GM18873 (cell line): ENCODE results near the gene TSPOAP1.

Source experiments
- ATAC-seq: cut with Tn5 transposase; IDR thresholded peaks from one replicate; pipeline ENCODE4 v1.9.1; 2021; ENCODE audit warnings: mild to moderate bottlenecking, moderate library complexity, moderate number of reproducible peaks; ENCODE audit not compliant: unreplicated experiment, low FRiP score

TSPOAP1 gene

DNA sequence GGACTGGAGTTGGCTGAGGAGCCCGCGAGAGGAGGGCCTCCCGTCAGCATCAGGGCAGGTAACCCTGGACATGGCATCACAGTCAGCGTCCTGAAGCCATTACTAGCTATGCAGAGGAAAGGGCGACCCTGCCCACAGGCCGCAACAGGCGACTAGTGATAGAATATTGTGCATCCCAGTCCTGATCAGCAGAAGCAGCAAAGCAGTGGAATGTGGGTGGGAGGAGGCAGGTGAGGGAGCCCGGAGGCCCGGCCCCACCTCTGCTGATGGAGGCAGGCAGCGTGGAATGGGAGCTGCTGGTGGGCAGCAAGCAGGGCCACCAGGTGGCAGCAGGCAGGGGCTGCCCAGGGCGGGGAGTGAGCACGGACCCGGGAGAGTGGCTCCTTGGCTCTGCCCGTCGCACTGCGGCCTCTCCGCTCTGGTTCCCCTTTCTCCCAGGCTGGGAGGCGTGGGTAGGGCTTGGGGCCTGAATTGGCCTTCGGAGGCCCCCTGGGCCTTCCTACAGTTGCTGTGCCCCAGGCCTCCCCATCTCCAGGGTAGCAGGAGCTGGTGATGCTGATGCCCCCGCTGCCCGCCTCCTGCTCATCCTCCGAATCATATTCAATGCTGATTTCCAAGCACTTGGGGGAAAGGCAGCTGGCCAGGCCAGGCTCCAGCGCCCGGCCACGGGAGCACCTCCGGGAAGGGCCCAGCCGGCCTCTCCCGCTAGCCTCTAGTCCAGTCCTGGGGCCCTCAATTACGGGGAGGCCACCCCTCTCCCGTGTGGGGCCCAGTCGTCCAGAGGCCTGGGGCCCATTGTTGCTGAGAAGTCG lies 20.2 kb downstream of the TSPOAP1 start:
- no peak for ATAC-seq

DNA sequence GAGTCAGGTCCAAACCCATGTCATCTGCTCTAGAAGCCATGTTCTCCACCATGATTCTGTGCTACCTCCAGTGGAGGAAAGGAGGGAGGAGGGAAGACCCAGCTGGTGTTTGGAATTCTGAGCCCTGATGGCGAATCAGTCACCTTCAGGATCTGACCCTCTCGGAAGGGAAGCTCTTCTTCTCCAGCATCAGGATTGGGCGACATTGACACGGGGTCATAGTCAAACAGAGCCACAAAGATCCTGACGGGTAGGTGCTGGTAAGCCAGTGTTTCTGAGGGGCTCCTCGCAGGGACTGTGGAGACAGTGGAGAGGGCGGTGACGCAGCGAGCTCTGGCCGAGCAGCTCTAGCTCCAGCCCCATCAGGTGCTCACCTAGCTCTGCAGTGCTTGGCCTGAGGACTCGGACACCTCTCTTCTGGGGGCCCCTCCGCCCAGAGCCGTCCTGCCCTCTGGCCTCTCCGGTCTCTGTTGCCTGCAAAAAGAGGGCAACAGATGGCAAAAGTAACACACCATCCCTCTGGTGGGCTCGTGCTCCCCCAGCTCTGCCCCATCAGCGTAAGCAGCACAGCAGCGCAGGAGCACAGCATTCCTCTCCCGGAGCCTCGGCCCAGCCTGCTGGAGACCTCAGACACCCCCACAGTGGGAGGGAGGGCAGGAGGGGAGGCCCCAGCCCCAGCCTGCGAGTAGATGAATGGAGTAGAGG lies 21.0 kb downstream of the TSPOAP1 start:
- ATAC-seq = no peak

DNA sequence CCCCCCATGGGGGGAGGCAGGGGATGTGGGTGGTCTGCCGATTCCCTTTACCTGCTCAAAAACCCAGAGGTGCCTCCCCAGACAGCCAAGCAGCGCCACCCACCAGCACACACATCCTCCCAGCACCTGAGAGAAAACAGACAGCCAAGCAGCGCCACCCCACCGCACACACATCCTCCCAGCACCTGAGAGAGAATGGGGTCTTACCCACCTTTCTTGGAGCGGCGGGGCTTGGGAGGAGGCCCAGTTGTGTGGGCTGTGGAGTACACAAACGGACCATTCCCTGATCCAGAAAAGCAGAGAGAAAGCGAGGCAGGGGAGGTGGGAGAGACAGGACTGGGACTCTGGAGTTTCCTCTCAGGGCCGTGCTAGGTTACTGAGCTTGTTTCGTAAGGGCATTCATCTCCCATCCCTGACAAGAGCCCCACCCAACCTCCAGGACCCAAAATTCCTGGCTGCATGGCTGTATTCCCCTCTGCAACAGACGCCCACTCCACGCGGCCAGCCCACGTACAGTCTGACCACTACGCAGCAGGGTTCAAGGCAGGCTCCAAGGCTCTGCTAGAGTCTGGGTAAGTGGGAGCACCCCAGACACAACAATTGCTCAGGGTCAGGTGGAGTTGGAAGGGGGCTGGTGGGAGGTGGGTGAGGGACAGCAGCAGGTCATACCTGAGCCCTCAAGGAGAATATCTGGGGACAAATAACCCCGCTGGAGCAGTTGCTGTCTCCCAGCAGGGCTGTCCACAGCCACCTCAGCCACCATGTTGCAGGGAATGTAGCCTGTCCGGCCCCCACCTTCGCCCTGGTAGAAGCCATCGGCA lies 22.3 kb downstream of the TSPOAP1 start:
- ATAC-seq = no peak

DNA sequence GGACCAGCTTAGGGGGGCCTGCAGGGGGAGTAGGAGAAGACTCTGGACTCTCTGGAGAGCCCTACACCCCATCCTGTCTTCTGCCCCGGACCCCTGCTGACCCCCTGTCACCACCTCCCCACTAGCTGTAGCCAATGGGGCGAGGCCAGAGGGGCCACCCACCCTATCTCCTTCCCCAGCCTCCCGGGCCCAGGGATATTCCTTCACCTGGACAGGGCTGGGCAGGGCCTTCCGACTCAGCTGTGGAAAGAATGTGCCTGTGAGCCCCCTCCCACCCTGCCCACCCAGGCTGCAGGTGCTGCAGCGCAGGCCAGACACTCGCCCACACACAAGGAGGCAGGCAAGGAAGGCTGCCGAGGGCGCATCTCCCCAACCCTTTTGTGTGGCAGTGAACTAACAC lies 23.0 kb downstream of the TSPOAP1 start:
- ATAC-seq = no peak

DNA sequence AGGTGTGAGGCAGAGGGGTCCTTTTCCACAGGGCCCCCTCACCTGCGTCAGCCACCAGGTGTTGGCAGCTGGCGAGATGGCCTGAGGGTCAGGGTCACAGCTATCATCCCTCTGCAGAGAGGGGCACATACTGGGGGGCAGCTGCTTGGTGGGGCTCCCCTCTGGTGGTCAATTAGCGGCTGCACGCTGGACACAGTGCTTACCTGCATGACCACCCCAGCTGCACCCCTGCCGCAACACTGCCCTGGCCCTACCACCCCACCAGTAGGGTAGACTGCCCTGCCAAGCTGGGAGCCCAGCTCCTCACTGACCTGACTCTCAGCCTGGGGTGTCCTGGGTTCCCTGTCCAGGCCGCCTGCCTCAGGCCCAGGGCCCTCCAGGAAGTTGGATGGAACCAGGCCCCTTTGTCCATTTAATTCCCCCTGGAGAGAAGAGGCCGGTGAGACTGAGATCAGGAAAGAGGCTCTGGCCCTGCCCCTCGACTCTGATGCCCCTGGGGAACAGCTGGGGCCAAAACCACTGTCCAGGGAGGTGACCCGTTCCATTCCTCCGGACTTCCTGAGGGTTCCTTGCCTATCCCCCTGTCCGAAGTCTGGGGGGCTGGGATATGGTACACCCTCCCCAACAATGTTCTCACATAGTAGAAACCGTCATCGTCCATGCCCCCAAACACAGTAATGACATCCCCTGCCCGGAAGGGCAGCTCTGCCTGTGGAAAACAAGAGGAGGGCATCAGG lies 23.7 kb downstream of the TSPOAP1 start:
- ATAC-seq = no peak

DNA sequence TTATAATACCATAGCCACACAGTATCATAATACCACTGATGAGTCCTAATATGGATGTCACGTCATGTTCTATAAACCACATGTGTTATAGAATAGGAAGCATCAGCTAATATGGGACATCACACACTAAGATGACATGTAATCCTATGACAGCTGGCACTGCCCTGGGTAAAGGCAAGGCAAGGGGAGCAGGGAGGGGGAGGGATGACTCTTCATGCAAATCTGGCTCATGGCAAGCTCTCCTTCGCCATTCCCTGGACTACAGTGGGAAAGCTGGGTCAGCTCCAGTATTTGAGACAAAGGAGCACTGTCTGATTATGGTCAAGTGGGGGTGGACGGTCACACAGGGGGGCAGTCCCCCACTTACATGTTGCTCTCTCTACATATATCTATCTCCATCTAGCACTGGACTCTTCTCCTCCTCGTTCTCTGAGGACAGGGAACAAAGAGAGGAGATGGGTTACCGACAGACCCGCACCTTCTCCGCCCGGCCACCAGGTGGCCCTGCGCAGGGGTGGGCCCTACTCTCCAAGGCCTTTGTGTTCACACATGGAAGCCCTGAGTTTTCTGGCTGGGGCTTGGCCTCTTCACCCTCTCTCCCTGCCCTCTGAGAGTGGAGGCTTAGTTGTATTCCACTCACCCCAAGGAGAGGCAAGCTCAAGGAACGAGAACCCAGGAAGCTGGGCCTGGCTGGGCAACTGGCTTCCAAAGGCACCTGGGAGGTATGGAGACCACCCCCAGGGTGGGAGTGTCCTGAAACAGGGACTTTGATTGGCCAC lies 24.4 kb downstream of the TSPOAP1 start:
- no peak for ATAC-seq

DNA sequence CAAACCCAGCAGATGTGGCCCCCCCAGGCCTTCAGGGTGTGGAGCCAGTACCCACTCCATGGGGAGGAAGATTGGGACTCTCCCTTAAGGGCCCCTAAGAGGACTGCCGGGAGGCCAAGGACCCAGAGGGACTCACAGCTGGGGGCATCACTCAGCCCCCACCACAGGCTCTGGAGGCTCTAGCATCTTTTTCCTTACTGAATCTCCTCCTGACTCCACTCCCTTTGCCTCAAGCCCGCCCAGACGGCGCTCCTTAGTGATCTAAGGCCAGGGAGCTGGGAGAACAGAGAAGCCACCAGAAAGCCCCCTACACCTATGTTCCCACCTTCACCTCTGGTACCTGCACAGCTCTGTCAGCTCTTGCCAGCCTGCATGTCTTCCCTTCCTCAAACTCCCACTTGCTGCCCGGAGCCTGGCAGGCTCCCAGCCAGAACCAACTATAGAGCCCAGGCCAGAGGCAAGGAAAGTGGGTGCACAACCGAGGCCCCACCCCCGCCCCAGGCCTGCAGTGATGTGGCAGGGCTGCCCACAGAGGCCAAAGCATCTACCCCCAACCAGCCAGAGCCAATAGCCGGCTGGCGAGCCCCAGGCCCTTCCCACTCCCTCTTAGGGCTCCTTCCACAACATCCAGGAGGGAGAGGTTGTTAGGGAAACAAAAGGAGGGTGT lies 25.5 kb downstream of the TSPOAP1 start:
- no peak for ATAC-seq

DNA sequence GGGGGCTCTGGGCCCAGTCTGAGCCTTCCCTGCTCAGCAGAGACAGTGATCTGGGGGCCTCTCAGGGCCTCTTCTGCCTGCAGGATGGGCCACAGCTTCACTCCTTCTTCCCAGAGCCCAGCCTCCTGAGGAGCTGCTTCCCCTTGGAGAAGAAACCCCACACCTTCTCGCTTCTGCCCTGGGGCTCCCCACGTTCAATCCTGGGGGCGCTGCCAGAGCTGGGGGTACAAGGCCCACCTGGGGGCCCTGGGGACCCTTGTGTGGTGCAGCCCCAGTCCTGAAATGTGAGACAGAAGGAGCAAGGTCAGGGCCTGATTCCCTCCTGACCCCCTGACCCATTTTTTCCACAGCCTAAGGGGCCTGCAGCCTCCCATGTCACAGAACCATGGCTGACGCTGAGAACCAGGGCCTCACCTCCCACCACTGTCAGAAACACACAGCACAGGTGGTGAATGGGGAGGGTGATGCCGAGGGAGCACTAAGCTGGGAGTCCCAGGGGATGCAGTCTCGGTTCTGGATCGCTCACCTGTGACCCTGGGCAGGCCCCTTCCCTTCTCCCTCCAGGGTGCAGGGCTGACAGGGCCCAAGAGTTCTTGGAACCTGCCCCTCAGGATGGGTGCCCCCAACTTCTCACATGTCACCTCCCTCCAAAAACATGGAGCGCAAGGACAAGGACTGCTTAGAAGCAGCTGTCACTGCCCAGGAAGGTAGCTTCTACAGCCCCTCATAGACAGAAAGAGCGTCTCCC lies 26.2 kb downstream of the TSPOAP1 start:
- ATAC-seq = no peak

DNA sequence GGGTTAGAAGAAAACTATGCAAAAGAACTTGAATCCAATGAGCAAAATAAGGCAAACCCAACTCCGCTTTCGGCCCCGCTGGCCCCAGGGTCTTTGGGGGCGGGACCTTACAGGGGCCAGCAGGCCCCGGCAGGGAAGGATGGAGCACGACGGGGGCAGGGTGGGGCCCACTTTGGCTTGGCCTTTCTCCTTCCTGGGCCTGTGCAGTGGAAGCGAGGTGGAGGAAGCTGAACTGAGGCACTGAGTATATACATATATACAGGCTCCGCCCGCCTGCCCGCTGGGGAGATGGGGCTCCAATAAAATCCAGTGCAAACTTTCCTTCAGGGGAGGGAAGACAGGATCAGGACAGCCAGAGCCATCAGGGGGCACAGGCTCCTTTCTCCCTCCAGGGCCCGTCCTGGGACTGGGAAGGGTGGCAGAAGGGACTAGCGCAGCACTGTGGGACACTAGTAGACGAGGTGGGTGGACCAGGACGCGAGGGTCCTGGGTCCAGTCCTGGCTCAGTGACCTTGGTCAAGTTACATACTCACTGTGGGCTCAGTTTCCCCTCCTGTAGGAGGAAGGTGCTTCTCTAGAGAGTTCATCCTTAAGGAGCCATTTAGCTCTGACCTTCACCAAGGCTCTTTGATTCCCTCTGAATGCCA lies 27.0 kb downstream of the TSPOAP1 start:
- no peak for ATAC-seq

DNA sequence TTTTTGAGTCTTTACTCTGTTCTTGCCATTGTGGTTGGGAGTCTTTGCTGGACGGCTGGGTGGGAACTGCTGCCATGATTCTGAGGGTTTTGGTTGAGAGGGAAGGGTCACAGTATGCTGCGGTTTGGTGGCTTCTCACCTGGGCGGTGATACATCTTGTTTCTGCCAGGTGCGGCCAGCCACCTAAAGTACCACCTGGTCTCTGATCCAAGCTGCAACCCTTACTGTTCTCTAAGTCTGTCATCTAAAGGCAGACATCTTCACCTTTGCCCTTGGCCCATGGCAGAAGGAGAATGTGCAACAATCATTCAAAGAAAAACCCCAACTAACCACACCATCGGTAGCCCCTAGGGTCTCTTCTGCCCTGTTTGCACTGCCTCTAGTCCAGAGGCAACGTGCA lies 28.3 kb downstream of the TSPOAP1 start:
- ATAC-seq = no peak

DNA sequence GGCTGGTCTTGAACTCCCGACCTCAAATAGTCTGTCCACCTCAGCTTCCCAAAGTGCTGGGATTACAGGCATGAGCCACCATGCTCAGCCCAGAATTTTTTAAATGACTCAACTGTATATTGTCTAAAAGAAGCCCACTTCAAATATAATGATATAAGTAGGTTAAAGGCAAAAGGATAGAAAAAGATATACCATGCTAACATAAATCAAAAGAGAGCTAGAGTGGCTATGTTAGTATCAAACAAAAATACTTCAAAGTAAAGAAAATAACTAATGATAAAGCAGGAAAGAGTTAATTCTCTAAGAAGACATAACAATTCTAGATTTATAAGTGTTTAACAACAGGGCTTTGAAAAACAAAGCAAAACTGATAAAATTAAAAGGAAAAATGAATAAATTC lies 34.6 kb downstream of the TSPOAP1 start:
- no peak for ATAC-seq

DNA sequence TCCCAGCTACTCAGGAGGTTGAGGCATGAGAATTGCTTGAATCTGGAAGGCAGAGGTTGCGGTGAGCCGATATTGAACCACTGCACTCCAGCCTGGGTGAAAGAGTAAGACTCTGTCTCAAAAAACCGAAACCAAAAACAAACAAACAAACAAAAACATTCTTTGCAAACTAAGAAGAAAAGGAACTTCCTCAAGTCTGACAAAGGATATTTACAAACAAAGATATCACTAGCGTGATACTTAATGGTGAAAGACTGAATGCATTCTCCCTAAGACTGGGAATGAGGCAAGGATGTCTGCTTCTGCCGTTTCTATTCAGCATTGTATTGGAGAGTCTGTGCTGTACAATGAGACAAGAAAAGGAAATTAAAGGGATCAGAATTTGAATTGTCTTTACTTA lies 37.3 kb downstream of the TSPOAP1 start:
- ATAC-seq = no peak

DNA sequence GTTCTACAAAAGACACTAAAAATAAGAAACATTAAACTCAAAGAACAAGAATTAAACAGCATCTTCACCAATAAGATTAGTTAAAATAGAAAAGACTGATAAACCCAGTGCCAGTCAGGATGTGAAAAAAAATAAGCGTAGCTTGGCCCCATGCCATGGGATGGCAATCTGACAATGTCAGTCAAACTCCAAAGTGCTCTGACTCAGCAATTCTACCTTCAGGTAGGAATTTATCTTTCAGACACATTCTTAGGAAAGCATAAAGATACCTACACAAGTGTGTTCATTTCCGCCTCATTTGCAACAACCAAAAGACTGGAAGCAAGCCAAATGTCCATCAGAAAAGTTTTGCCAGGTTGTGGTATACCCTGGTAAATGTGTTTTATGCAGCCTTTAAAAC lies 38.7 kb downstream of the TSPOAP1 start:
- no peak for ATAC-seq

DNA sequence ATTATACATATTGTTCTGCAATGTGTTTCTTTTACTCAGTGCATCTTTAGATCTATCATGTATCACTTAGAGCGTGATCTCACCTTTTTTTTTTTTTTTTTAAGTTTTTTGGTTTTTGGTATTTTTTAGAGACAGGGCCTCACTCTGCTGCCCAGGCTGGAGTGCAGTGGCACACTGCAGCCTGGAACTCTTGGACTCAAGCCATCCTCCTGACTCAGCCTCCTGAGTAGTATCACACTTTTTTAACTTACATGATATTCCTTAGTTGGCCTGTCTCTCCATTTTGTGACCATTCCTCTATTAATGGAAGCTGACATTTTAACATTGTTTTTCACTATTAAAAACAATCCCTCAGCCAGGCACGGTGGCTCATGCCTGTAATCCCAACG lies 43.2 kb downstream of the TSPOAP1 start:
- no peak for ATAC-seq

DNA sequence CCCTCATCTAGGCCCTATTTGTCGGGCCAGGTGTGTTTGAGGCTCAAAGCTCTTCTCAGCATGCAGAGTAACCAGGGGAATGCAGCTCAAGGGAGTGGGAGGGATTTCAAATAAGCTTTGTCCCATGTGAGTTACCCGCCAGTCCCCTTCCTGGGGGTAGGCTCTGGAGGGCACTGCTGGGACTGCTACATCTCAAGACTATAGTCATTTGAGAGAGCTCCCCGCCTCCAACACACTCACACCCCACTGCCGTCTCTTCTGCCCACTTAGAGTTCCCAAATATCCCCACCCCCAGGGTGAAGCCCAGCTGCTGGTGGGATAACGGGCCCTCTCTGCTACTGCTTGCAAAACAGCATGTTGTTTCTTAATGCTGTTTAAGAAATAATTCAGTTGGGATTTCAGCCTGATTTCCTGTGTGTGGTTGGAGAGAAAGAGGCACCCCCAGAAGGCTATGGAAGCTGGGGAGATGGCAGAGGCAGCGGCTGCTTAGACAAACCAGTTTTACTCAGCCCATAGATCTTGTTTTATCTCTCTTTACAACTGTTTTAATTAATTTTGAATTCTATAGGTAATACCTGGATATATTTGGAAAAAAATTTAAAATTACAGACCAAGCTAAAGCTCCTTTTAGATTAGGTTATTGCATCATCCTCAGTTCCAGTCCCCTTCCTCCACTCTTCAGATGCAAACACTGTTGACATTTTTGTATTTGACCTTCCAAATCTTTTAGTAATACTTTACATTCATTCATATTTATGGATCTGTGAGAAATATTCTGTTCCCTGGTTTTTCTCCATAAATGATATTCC lies 43.8 kb downstream of the TSPOAP1 start:
- ATAC-seq = no peak

DNA sequence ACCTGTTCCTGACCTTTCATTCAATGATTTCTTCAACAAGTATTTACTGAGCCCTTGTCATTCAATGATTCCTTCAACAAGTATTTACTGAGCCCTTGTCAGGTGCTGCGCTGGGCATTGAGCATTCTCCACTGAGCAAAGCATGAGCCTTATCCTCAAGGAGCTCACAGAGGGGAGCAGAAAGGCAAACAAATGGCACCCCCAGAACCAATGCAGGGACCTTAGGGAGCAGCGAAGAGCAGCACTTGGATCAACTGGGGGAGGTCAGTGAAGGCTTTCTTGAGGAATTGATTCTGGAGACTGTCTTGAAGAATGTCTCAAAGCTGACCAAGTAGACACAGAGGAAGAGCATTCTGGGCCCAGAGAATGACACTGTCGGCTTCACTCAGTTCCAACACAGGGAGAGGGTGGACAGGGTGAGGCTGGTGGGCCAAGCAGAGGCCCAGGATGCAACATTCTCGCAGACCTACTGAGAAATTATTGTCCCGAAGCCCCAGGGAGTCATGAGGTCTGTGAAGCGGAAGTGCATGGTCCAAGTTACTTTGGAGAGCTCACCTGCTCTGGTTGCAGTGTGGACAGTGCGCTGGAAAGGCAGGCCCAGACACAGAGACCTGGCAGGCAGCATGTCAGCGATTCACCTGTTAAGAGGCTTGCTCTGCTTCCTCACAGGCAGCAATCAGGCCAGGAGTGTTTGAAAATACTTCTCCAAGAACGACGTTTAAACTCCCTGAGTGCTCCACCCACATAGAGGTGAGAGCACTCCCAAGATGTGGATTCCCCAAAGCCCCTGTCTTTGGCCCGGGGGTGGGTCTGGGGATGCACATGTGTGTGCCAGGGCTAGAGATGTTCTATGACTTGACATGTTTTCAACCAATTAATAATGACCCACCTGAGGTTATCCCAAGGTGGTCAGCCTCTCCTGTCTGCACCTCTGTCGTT lies 44.7 kb downstream of the TSPOAP1 start:
- no peak for ATAC-seq
